SK-N-SH treated with all-trans-retinoic acid at 6 μM for 48 hours (cell line): ENCODE results near the gene GRIK2.

Experiments used
- CREB5 ChIP-seq: fragments of 250-450 bp; sonication (Bioruptor Pico); IDR thresholded peaks from 2 replicates; pipeline ENCODE4 v1.5.1; 2020; ENCODE audit warnings: low read depth, mild to moderate bottlenecking, moderate library complexity
- CSDC2 ChIP-seq: fragments of 250-450 bp; sonication (Bioruptor Pico); IDR thresholded peaks from 2 replicates; pipeline ENCODE4 v1.5.0; 2020; ENCODE audit warnings: mild to moderate bottlenecking, moderate library complexity
- GLIS3 ChIP-seq: fragments of 250-450 bp; sonication (Bioruptor Pico); IDR thresholded peaks from 2 replicates; pipeline ENCODE4 v1.5.0; 2020; ENCODE audit warnings: mild to moderate bottlenecking, moderate library complexity
- OSR1 ChIP-seq: fragments of 250-450 bp; sonication (Bioruptor Pico); IDR thresholded peaks from 2 replicates; pipeline ENCODE4 v1.8.0; 2022; ENCODE audit warnings: moderate library complexity, mild to moderate bottlenecking, inconsistent platforms
- RARB ChIP-seq: fragments of 250-450 bp; sonication (Bioruptor Pico); IDR thresholded peaks from 2 replicates; pipeline ENCODE4 v1.8.0; 2021; ENCODE audit warnings: mild to moderate bottlenecking, moderate library complexity
- TOX ChIP-seq: fragments of 250-450 bp; sonication (Bioruptor Pico); IDR thresholded peaks from 2 replicates; pipeline ENCODE4 v1.8.0; 2021; ENCODE audit warnings: mild to moderate bottlenecking, moderate library complexity, borderline replicate concordance
- ZFP30 ChIP-seq: fragments of 450-650 bp; formaldehyde crosslinking; IDR thresholded peaks from 2 replicates; pipeline ENCODE4 v1.5.0; 2022; ENCODE audit warnings: mild to moderate bottlenecking, moderate library complexity
- TF ChIP-seq, protein P1 (sequence below): fragments of 250-450 bp; sonication (Bioruptor Pico); IDR thresholded peaks from 2 replicates; pipeline ENCODE4 v1.8.0; 2020; ENCODE audit warnings: mild to moderate bottlenecking, moderate library complexity, borderline replicate concordance

DNA sequence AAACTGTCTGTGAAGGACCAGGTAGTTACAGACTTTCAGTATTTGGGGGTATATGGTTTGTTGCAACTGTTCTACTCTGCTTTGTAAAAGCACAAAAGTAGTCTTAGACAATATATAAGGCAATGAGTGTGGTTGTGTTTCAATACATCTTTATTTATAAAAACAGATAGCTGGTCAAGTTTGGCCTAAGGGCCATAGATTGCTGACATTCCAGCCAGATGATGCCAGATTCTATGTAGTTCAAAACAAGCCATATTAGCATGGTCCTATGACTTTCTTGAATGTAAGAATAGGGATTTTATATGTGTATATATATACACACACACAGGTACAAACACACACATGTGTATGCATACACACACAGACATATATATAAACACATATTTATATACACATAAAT, 201.8 kb downstream of the GRIK2 start:
- TF ChIP-seq TOX = no peak
- TF ChIP-seq CSDC2 (CRISPR knock-in tag) = no peak
- TF ChIP-seq, protein P1, sequence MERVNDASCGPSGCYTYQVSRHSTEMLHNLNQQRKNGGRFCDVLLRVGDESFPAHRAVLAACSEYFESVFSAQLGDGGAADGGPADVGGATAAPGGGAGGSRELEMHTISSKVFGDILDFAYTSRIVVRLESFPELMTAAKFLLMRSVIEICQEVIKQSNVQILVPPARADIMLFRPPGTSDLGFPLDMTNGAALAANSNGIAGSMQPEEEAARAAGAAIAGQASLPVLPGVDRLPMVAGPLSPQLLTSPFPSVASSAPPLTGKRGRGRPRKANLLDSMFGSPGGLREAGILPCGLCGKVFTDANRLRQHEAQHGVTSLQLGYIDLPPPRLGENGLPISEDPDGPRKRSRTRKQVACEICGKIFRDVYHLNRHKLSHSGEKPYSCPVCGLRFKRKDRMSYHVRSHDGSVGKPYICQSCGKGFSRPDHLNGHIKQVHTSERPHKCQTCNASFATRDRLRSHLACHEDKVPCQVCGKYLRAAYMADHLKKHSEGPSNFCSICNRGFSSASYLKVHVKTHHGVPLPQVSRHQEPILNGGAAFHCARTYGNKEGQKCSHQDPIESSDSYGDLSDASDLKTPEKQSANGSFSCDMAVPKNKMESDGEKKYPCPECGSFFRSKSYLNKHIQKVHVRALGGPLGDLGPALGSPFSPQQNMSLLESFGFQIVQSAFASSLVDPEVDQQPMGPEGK (CRISPR knock-in tag) = no peak
- TF ChIP-seq RARB (CRISPR knock-in tag) = no peak
- no peak for TF ChIP-seq GLIS3 (CRISPR knock-in tag)
- no peak for TF ChIP-seq OSR1
- TF ChIP-seq CREB5 = no peak
- no peak for TF ChIP-seq ZFP30
